SU-DHL-6 (cell line): ENCODE results near the gene TRAK1.

ENCODE experiments used
- CTCF ChIP-seq: fragments of 200-600 bp; sonication (generic); IDR thresholded peaks from one replicate; pipeline ENCODE4 v1.5.1; 2017; ENCODE audit warnings: antibody characterized with exemption, mild to moderate bottlenecking, low read length, moderate library complexity; ENCODE audit not compliant: insufficient read depth, poor library complexity, severe bottlenecking
- EZH2phosphoT487 ChIP-seq: fragments of 200-600 bp; sonication (generic), shearing (Covaris generic); conservative IDR thresholded peaks from 2 replicates; pipeline ENCODE4 v1.6.1; 2018; ENCODE audit warnings: mild to moderate bottlenecking, antibody characterized with exemption, low read length, moderate library complexity, mixed read lengths

- TF ChIP-seq CTCF, result no peak
- TF ChIP-seq EZH2phosphoT487, result no peak
Measured at GRCh38 chr3:42088803-42089530, 2.2 kb upstream of the TRAK1 start.
